Activated CD8-positive, alpha-beta memory T cell treated with anti-CD3 and anti-CD28 coated beads, Interleukin-2, amount 50 U/mL, for 4 hours (primary cell): ENCODE measurements around the gene GPD1.

Experiments
- DNase-seq: peaks from one replicate; pipeline ENCODE4 v3.0.0-alpha.2; 2020

Gene GPD1

GRCh38 chr12:50103767-50104321 is at the start of gene GPD1:
Gene GPD1, plus strand, starts transcription at chr12:50104008. Its CDS starts 43 bp downstream, at chr12:50104051.
- no peak for DNase-seq

DNA sequence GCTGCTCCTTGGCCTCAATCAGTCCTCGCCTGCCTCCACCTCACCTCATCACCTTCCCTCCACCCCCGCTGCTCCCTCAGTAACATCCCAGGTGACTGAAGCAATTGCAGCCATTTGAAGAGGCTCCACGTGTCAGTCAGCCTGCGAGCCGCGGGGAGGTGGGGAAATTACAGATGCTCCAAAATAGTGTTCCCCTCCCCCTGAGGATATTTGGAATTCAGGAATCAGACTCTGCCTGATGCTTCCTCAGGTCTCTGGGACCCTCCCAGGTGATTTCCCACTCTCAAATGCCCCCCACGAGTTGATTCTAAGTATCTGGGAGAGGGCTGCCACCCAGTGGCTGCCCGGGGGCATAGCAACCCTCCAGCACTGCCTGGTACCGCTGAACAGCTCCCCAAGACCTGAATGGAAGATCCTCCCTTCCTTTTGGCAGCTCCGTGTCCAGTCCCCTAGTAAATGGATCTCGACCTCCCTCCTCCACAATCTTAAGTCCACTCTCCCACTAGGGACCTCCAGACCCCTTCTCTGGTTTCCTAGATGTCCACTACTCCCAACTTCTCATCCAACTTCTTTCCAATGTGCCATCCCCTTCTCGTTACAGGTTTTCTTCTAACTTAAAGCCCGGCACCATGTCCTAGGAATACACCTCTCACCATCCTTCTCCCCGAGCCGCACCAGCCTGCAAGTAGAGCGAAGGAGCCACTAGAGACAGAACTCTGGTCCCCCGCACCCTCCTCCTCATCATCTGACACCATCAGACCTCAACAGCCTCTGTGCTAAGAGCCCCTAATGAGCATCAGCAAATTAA is 47.8 kb upstream of the GPD1 start:
- peak; percentile 62 for DNase-seq

DNA sequence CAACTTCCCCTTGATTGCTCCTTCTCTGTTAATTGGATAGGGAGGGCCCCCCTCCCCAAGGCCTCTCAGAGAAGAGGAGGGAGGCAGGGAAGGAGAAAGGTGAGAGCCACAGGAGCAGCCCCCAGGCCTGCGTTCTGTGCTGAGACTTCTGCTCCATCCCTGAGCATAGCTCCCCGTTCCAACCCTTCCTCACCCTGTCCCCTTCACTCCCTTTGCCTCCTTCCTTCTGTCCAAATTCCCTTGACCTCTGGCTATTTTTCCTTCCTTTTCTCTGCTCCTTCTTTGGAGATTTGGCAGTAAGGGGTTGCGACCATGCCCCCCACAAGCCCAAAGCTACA is 47.2 kb upstream of the GPD1 start:
- no peak for DNase-seq

GRCh38 chr12:50057000-50057841 is 46.6 kb upstream of the GPD1 start, which contains the start of gene ASIC1:
Gene ASIC1, plus strand, starts transcription at chr12:50057596. Its CDS starts 1,171 bp downstream, at chr12:50058767.
- peak; percentile 58 for DNase-seq

GRCh38 chr12:50057896-50058670 is 45.7 kb upstream of the GPD1 start:
- DNase-seq, result peak; percentile 30

GRCh38 chr12:50058743-50059312 is 45.0 kb upstream of the GPD1 start:
- no peak for DNase-seq

DNA sequence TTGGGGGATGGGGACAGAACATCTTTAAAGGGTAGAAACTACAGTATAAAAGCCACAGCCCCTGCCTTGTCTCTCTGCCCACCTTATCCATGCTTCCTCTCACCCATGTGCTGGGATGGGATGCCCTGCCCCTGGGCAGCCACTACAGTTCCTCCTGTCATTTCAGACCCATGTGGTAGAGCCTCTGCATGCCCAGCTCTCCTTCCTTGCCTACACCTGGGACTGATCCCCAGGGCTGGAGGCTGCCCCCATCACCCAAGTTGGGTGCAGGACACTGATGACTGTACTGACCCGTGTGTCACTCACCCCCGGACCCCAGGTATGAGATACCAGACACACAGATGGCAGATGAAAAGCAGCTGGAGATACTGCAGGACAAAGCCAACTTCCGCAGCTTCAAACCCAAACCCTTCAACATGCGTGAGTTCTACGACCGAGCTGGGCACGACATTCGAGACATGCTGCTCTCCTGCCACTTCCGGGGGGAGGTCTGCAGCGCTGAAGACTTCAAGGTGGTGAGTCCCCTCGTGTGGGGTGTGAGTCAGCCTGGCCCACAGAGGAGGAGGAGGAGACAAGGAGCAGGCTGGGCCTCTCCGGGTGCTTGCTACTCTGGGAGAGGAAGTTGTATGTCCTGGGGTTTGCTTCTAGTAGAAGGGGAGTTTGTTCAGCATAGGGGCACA is 44.2 kb upstream of the GPD1 start:
- peak; percentile 77 for DNase-seq

DNA sequence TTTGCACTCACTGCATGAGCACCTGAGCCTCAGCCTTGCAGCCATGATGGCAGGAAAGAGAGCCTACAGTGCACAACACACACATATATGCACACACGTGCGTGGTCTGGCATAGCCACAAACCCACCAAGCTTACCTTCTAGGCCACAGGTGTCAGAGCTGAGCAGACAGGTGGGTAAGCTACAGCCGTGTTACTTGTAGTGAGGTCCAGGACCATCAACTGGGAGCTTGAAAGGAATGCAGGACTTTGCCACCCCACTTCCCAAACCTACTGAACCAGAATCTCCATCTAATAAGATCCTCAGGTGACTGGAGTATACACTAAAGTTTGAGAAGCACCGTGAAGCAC is 43.7 kb upstream of the GPD1 start:
- no peak for DNase-seq

DNA sequence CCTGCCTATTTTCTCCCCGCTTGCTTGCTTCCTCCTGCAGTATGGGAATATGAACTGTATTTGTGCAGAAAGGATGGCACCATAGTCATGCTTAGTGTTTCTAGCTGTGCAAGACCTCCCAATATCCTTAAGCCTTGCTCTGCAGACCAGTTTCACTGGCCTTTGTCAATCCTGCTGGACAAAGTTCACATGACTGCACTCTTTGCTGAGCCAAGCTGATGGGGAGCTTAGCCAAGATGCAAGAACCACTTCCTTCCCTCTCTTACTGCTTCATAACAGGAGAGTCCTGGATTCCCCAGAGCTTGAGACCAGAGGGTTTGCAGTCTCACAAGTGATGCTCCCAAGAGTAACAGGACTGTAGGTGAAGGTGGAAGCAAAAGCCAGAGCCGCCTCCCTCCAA is 42.6 kb upstream of the GPD1 start:
- DNase-seq, result no peak

DNA sequence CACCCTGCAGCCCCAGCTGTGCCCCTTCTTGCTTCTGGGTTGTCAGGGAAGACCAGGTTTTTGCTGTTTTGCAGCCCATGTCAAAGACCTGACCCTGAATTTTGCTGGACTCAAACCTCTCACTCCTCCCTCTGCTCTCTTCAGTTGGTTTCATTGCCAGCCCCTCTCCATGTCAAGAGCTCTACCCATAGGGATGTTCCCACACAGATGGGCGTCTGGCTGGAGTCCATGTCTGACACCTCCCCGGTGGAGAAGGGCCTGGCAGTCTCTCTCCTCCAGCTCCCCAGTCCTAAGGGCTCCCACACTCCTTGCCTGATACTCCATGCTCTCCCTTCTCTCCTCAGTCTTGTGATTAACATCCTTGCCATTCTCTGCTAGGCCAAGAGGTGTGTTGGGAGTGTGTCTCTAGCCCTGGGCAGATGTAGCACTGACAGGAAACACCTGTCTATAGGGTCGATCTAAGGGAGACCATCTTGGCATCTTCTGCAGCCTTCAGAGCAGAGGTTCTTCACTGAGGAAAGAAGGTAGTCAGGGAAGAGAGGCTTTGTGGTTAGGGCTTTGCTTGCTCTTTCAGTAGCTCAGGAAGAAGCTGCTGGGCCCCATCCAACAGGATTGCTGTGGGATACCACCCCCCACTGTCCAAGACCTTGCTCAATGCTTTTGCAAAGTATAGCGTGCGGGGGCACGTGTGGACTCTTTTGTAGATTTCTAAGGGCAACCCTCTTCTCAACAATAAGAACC is 41.7 kb upstream of the GPD1 start:
- no peak for DNase-seq

GRCh38 chr12:50062728-50063460 is 40.9 kb upstream of the GPD1 start:
- no peak for DNase-seq

DNA sequence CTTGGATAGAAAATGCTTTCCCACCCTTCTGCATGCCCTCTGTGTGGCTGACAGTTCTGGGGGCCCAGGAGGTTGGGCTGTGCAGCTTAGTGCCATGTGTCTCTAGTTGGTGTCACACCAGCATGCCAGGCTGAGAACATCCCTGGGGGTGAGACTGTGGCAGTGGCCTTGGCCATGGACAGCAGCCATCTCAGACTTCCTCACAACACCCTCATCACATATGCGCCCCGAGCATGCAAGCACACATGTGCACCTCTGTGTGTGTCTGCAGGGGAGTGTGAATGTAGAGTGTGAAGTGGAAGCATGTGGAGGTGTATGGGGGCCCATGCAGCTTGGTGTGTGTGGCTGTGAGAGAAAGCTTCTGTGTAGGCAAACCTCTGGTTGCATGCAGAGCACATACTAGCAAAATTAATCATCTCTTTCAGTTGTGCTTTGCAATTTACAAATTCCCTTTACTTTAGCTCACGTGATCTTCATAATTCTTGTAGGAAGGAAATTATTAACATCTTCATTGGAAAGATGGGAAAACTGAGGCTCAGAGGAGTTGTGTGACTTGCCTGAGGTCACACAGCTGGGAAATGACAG is 38.0 kb upstream of the GPD1 start:
- DNase-seq, result no peak

GRCh38 chr12:50066402-50066801 is 37.4 kb upstream of the GPD1 start:
- no peak for DNase-seq

- DNase-seq, result no peak
Measured at GRCh38 chr12:50069069-50069468, 34.7 kb upstream of the GPD1 start.

- DNase-seq, result no peak
Measured at GRCh38 chr12:50069539-50069938, 34.3 kb upstream of the GPD1 start.

DNA sequence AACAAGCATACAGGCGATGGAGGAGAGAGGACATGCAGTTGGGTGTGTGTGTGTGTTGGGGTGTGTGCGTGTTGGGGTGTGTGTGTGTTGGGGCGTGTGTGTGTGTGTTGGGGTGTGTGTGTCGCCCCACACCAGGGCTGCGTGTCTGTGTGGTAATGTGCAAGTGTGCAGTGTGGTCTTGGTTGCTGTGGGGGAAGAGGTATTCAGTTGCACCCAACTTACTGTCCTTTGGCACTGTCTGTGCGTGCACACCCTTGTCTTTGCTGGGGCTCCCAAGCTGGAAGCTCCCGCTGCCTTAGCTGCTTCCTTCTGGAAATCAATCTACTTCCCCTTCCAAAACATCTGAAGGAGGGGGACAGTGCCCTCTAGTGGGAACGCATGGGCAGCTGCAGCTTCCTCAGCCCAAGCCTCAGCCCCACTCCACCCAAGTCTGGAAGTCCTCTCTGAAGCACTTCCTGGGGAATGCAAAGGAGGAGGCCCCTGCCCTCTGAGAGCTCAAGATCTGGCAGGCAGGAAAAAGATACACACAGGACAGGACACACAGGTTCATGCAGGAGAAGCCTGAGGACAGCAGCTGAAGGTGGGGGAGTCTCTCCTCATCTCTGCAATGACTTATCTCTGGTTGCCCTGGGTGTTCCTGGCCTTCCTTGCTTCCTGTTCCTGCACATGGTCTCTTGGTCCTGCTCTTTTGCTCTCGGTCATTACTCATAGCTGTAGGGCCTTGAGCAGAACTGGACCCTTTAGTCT is 33.3 kb upstream of the GPD1 start:
- DNase-seq, result peak; percentile 66

GRCh38 chr12:50072198-50072907 is 31.5 kb upstream of the GPD1 start:
- DNase-seq, result no peak

DNA sequence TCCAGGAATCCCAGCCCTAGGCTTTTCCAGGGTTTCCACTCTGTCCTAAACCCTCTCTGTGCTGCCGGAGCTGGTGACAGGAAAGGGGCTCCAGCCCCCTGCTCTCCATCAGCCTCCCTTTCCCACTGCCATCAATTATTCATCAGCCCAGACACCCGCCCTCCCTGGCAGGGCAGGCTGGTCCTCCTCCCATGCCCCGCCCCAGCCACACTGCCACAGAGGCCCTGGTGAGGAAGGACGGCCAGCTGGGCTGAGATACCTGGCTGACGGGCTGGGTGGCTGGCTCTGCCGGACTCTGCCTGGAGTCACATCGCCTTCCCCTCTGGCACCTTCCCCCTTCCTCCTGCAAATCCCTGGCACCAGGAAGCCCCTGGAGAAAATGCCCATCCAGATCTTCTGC is 30.6 kb upstream of the GPD1 start:
- DNase-seq, result no peak

DNA sequence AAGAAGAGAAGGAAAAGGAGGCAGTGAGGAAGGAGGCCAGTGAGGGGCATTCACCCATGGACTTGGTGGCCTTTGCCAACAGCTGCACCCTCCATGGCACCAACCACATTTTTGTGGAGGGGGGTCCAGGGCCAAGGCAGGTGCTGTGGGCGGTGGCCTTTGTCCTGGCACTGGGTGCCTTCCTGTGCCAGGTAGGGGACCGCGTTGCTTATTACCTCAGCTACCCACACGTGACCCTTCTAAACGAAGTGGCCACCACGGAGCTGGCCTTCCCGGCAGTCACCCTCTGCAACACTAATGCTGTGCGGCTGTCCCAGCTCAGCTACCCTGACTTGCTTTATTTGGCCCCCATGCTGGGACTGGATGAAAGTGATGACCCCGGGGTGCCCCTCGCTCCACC is 30.1 kb upstream of the GPD1 start:
- no peak for DNase-seq
